HepG2 (cell line): ENCODE data around the gene HYCC2. TPM values are rescaled to one million over a fixed set of nuclear protein-coding genes. Genes with fewer than 3 reads are reported as not detected.
A peak's percentile ranks its signal among the peaks of the same experiment; 100 is the strongest.

Source experiments
- ARID5B ChIP-seq: IDR thresholded peaks from 2 replicates; pipeline ENCODE4 v1.4.0; 2020; ENCODE audit warnings: mild to moderate bottlenecking, missing genetic modification reagents
- CBX2 ChIP-seq, 2 experiments: fragments of 200-600 bp in 1 of 2; sonication (generic); formaldehyde crosslinking in 1 of 2; IDR thresholded peaks; 2 replicates each; pipeline versions ENCODE4 v1.7.0 to v1.8.1; 2018 to 2022; ENCODE audit warnings: low read depth in 2 of 2, low read length in 1 of 2, mild to moderate bottlenecking in 1 of 2, missing genetic modification reagents in 1 of 2
- CC2D1A ChIP-seq: sonication (generic); formaldehyde crosslinking; IDR thresholded peaks from 2 replicates; pipeline ENCODE4 v1.8.1; 2023; ENCODE audit warnings: mild to moderate bottlenecking, missing genetic modification reagents
- CHD2 ChIP-seq: IDR thresholded peaks from 2 replicates; pipeline ENCODE4 v1.6.1; 2011; ENCODE audit warnings: low read depth, low read length, improper control_type of control experiment
- ELF1 ChIP-seq: sonication (generic); formaldehyde crosslinking; IDR thresholded peaks from 2 replicates; pipeline ENCODE4 v1.4.0; 2020; ENCODE audit warnings: missing genetic modification reagents
- FOXP1 ChIP-seq, 2 experiments: fragments of 450-650 bp in 1 of 2; IDR thresholded peaks; 2 replicates each; pipeline ENCODE4 v1.6.1; 2017 to 2018; ENCODE audit warnings: antibody characterized with exemption in 1 of 2
- KDM2A ChIP-seq: sonication (generic); formaldehyde crosslinking; IDR thresholded peaks from 2 replicates; pipeline ENCODE4 v1.4.0; 2020; ENCODE audit warnings: low read depth, missing genetic modification reagents, borderline replicate concordance
- MBNL3 ChIP-seq: fragments of 250-450 bp; sonication (Bioruptor Pico); conservative IDR thresholded peaks from 2 replicates; pipeline ENCODE4 v1.8.0; 2022; ENCODE audit warnings: mild to moderate bottlenecking, inconsistent platforms
- TEAD2 ChIP-seq: sonication (generic); formaldehyde crosslinking; IDR thresholded peaks from 2 replicates; pipeline ENCODE4 v1.9.0; 2021; ENCODE audit warnings: missing genetic modification reagents
- ZNF749 ChIP-seq: sonication (generic); formaldehyde crosslinking; IDR thresholded peaks from 2 replicates; pipeline ENCODE4 v1.8.0; 2022; ENCODE audit warnings: mild to moderate bottlenecking, missing genetic modification reagents, moderate library complexity, borderline replicate concordance
- polyA plus RNA-seq, 8 experiments: library from polyadenylated mRNA; depleted of rRNA in 3 of 8; stranded (reverse) in 7 of 8; unstranded in 1 of 8; fragments of >200 nt; fragmentation: Illumina TruSeq in 4 of 8; extraction: Trizol in 4 of 8; gene quantifications; 2 replicates each; pipeline versions ENCODE4 v1.2.1 to v1.2.3, GENCODE V29; 2011 to 2016; ENCODE audit warnings: low read depth in 4 of 8, missing spikeins in 1 of 8, mixed read lengths in 1 of 8; ENCODE audit not compliant: insufficient read depth in 1 of 8
- total RNA-seq, 5 experiments: library from RNA; depleted of rRNA; stranded (reverse); fragments of >200 nt; fragmentation: Illumina TruSeq; extraction: Trizol; gene quantifications; 2 replicates each; pipeline ENCODE4 v1.2.3, GENCODE V29; 2016; ENCODE audit warnings: low read depth in 1 of 5
- TF ChIP-seq, protein P1 (sequence below), 2 experiments: fragments of 450-650 bp in 1 of 2; sonication (generic) in 1 of 2; formaldehyde crosslinking in 1 of 2; IDR thresholded peaks; 2 replicates each; pipeline versions ENCODE4 v1.6.1 to v1.8.0; 2016 to 2022; ENCODE audit warnings: antibody characterized with exemption in 1 of 2, mild to moderate bottlenecking in 1 of 2, missing genetic modification reagents in 1 of 2
- TF ChIP-seq, protein P2 (sequence below): sonication (generic); formaldehyde crosslinking; IDR thresholded peaks from 2 replicates; pipeline ENCODE4 v1.4.0; 2020; ENCODE audit warnings: mild to moderate bottlenecking, low read depth, missing genetic modification reagents

Gene HYCC2
- total and polyA plus RNA-seq, 2 of the 13 experiments (the other 11 are each of a cell fraction or from before 2014, with no cell fraction given) = 4.7 to 13.9 TPM

GRCh38 chr2:201071479-201072200 lies at the start of gene HYCC2, which contains the start of gene NDUFB3 (continued):
- TF ChIP-seq CHD2 (peak; percentile 58; the same call in 1 of the 2 replicates), ZNF749 (CRISPR knock-in tag) (peak; percentile 70; the same call in 1 of the 2 replicates), KDM2A (CRISPR knock-in tag) (peak; percentile 93), CC2D1A (CRISPR knock-in tag) (0 out of 2 replicates have a peak, but pooled peaks have one; percentile 10), TEAD2 (CRISPR knock-in tag) (no peak), MBNL3 (no peak), ARID5B (CRISPR knock-in tag) (peak; percentile 75), CBX2 (IDR thresholded peaks at IDR 0.05; ENCODE audit: low read depth, low read length) (no peak), CBX2 (CRISPR knock-in tag; IDR thresholded peaks at IDR 0.05; ENCODE audit: low read depth) (no peak), FOXP1 (IDR thresholded peaks at IDR 0.05) (peak; percentile 62; the same call in 1 of the 2 replicates), FOXP1 (CRISPR knock-in tag; IDR thresholded peaks at IDR 0.05) (peak; percentile 29), ELF1 (CRISPR knock-in tag) (peak; percentile 88)
- TF ChIP-seq, protein P1, sequence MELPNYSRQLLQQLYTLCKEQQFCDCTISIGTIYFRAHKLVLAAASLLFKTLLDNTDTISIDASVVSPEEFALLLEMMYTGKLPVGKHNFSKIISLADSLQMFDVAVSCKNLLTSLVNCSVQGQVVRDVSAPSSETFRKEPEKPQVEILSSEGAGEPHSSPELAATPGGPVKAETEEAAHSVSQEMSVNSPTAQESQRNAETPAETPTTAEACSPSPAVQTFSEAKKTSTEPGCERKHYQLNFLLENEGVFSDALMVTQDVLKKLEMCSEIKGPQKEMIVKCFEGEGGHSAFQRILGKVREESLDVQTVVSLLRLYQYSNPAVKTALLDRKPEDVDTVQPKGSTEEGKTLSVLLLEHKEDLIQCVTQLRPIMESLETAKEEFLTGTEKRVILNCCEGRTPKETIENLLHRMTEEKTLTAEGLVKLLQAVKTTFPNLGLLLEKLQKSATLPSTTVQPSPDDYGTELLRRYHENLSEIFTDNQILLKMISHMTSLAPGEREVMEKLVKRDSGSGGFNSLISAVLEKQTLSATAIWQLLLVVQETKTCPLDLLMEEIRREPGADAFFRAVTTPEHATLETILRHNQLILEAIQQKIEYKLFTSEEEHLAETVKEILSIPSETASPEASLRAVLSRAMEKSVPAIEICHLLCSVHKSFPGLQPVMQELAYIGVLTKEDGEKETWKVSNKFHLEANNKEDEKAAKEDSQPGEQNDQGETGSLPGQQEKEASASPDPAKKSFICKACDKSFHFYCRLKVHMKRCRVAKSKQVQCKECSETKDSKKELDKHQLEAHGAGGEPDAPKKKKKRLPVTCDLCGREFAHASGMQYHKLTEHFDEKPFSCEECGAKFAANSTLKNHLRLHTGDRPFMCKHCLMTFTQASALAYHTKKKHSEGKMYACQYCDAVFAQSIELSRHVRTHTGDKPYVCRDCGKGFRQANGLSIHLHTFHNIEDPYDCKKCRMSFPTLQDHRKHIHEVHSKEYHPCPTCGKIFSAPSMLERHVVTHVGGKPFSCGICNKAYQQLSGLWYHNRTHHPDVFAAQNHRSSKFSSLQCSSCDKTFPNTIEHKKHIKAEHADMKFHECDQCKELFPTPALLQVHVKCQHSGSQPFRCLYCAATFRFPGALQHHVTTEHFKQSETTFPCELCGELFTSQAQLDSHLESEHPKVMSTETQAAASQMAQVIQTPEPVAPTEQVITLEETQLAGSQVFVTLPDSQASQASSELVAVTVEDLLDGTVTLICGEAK (IDR thresholded peaks at IDR 0.05) = peak; percentile 98
- TF ChIP-seq, protein P1 (CRISPR knock-in tag; IDR thresholded peaks at IDR 0.05) = peak; percentile 10; the same call in 1 of the 2 replicates
- TF ChIP-seq, protein P2, sequence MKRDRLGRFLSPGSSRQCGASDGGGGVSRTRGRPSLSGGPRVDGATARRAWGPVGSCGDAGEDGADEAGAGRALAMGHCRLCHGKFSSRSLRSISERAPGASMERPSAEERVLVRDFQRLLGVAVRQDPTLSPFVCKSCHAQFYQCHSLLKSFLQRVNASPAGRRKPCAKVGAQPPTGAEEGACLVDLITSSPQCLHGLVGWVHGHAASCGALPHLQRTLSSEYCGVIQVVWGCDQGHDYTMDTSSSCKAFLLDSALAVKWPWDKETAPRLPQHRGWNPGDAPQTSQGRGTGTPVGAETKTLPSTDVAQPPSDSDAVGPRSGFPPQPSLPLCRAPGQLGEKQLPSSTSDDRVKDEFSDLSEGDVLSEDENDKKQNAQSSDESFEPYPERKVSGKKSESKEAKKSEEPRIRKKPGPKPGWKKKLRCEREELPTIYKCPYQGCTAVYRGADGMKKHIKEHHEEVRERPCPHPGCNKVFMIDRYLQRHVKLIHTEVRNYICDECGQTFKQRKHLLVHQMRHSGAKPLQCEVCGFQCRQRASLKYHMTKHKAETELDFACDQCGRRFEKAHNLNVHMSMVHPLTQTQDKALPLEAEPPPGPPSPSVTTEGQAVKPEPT (CRISPR knock-in tag) = 0 out of 2 replicates have a peak, but pooled peaks have one; percentile 62
